ENCODE results near the gene MMP3.
"Not testable (repeated sequence)": the region's sequence is repeated elsewhere in the genome, so short reads cannot be mapped to it uniquely, and the experiment has no call there.

- not testable (repeated sequence) for TF ChIP-seq CTCF, POLR2AphosphoS5, EP300, POLR2A (IDR thresholded peaks at IDR 0.05)
Observed at GRCh38 chr11:102869354-102869964, 26.1 kb upstream of the MMP3 start.

Measured in gastroesophageal sphincter (tissue), 3 donors.